SIG-M5 (cell line): Measurements from ENCODE around the gene TTC39C.

Experiments used
- DNase-seq: peaks from one replicate; lab custom pipeline; 2025; lab: John Stamatoyannopoulos, UW

Gene TTC39C

DNA sequence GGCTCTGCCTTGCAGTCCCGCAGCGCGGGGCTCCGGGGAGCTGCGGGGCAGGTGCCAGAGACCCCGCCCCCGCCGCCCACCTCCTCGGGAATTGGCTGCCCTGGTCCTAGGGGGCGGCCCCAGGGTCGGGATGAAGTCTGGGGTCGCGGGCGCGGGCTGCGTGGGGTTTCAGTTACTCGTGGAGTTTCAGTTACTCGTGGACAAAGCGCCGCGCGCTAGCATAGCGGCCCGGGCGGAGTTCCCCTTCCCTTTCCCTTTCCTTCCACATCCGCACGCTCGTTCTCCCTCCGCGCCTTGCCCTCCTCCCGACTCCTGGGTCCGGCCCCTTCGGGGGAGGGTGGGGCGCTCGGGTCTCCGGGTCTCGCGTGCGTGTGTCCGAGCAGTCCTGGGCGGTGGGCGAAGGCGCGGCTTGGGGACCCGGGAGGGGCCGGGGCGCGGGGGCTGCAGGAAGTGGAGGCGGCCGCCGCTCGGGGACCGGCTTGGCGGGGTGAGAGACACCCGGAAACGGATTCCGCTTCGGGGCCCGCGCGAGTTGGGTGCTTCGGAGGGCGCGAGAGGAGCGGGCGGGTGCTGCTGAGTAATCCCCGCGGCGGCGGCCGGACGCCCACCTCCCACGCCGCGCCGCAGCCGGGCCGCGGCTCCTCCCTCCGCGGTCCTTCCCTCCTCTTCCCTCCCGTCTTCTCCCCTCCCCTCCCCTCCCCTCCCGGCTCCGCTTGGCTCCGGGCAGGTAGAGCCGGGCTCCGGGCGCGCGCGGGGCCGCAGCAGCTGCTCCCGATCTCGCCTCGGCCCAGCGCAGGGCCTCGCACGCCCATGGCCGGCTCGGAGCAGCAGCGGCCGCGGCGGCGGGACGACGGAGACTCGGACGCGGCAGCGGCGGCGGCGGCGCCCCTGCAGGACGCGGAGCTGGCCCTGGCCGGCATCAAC, at the start of gene TTC39C:
Gene TTC39C (plus strand): TSS at position 693 of the 924 bp plus-strand sequence. CDS start 118 bp downstream, at position 811.
- peak; percentile 12 for DNase-seq

DNA sequence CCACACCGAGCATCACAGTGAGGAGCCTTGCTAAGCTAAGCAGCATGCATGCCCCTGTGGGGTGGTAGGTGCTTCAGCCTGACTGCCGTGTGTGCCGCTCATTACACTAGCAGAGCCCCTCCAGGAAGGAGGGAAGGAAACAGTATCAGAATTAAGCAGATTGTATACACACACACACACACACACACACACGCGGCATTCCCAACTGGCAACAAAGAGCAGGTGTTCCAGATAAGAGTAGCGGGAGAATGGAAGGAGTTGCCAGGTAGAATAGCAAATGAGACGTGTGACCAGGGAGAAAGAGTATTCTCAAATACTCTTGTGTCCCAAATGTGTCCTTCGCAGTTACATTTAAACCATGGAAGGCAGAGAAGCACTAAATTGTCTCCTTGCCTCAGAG, 47.6 kb upstream of the TTC39C start:
- DNase-seq = no peak

DNA sequence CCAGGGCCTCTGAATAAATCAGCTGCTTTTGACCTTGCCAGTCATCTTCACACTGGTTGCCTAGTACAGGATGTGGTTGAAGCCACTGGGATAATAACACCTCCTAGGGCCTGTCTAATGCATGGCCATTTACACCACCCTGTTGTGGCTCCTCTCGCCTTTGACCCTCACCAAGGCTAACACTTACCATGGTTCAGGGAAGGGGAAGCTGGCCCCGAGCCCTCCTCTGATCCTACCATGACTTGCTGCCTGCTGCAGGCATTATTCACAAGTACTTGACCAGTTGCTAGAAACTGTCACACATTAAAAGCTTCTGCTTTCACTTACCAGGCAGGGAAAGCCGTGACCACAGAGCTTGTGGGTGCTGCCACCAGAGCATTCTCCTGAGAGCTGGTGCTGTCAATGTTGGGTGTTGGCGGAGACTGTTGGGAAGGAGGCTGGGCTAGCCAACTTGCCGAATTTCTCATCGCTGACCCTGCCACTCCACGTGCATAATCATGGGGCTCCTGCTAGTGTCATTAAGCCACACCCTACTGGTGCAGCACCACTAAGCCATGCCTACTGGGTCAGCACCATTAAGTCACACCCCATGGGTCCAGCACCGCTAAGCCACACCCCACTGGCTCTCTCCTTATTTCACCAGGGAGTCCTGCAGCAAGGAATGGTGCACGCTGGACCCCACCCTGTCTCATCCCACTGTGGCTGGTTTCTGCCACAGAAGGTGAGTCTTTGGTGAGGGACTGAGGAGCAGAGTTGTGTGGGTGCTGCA, 47.0 kb upstream of the TTC39C start:
- no peak for DNase-seq

DNA sequence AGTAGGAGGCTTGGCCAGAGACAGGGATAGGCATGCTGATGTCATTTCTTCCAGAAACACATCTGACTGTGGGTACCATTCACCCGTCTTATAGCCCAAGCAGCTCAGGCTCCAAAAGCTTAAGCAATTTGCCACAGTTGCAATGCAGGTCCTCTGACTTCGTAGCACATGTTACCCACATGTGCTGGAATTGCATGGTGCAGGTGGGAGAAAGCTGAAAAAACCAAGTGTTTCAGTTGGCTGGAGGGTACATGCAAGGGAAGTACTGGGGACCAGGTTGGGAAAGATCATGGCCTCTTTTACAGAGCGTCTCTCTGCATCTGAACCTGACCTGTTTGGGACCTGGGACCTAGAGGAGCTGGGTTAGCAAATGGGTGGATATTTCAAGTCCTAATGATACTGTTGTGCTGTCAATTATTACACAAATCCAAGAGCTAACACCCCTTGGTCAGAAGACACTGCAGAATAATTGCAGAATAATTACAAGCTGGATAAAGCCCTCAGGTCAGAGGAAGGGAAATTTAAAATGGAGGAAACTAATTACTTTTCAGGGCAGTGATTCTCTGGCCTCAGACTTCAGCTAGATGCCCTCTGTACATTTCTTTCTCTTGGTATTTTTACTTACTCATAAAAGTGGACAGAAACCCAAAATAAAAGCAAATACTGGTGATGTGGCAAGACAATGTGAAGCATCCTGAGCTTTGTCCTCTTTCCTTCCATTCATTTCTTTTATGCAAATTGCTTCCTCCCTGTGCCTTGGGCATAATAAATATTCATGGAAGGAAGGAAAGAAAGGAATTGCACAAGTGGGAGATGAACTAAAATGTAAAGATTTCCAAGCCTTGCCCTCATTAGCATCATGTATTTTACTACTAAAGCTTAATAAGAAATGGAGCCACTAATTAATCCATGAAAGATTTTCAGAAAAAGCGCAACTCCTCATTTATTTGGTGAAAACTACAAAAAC, 45.6 kb upstream of the TTC39C start:
- no peak for DNase-seq

DNA sequence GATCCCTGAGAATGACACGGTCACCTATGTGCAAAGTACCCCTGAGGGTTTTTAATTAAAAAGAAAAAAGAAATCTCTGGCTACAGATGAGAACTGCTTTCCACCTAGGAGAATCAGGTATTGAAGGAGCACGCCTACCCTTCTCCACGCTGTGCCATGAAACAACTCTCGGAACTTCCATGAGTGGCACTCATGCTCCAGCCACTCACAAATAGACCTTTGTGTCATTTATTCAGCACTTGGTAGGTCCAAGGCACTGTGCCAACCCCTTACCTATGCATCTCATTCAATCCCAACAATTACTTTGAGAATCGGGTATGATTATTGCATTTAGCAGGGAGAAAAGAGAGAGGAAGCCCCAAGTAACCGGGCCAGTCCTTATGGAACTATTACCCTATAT, 44.9 kb upstream of the TTC39C start:
- no peak for DNase-seq

DNA sequence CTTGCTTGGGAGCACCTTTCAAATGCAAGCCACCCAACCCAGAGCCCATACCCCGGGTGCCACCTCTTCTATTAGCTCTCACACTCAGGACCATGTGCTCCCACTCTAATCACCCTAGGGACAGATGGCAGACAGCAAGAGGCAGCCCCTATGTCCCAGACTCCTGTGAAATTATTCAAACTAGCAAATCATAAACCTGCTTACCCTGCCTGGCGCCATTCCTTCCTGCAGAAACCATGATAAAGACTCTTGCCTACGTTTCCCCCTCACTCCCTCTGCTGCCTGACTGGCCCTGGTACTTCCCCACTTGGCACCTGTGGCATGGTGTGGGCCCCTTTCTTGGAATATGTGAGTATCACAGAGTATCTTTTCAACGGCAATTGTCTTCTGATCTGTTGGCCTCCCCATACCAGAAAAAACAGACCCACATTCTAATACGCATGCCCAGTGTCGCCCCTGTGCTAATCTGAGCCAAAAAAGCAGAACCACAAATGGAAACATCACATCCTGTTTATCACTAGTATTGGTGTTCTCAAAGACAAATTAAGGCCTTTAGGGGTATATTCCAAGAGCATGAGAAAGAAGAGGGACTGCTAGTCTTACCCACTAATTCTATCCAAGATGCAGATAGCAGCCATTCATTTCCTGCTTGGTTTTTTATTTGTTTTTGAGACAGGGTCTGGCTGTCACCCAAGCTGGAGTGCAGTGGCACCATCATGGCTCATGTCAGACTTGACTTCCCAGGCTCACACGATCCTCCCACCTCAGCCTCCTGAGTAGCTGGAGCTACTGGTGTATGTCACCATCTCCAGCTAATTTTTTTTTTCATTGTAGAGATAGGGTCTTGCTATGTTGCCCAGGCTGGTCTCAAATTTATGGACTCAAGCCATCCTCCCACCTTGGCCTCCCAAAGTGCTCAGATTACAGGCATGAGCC, 44.1 kb upstream of the TTC39C start:
- DNase-seq = no peak

DNA sequence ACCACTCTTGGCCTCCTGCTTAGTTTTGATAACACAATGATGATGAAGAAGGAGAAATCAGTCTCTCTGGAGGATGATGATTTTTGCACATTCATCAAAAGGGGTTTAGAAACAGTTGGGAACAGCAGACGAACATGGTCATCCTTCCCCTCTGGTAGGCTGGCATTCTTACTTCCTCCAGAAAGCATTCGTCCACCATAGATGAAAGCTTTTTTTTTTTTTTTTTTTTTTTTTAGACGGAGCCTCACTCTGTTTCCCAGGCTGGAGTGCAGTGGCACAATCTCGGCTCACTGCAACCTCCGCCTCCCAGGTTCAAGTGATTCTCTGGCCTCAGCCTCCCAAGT, 43.5 kb upstream of the TTC39C start:
- DNase-seq = no peak

DNA sequence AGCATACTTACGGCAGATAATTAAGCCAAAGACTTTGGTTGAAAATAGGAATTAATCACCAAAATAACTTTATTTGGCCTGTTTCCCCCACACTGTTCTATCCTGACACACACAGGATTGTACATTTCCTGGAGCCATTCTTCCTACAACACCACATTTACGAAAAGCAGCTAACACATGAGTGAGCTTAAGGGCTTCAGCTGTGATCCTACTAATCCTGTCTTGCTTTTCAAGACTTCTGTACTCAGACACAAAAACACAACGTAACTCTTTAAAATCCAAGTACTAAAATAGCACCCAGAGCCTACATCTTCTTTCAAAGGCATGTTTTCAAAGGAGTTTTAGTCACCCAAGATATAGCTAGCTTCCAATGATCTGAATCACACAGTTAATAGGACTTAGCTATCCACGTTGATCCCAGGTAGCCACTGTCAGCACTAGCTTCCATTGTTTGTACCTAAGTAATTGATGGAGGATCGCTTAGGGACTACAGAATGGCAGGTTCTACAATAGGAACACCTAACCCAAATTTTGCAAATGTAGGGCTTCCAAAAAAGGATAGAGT, 42.8 kb upstream of the TTC39C start:
- DNase-seq = no peak

DNA sequence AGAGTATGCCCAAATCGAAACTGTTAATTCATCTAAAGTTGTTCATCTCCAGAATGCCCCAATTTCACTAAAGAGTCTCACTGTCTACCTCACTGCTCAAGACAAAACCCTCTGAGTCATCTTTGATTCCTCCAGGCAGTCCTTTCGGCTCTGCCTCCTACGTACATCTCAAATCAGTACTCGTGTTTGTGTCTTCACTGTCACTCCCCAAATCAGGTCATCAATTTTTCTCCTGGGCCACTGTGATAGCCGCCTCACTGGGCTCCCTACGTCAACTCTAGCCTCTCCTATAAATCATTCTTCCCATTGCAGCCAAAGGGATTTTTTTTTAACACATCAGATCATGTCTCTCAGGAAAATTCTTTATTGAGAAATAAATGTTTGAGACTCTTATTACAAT, 42.1 kb upstream of the TTC39C start:
- no peak for DNase-seq

DNA sequence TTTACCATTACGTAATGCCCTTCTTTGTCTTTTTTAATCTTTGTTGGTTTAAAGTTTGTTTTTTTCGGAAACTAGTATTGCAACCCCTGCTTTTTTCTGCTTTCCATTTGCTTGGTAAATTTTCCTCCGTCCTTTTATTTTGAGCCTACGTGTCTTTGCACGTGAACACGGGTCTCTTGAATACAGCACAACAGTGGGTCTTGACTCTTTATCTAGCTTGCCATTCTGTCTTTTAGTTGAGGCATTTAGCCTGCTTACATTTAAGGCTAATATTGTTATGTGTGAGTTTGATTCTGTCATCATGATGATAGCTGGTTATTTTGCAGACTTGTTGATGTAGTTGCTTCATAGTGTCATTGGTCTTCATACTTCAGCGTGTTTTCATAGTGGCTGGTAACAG, 37.5 kb upstream of the TTC39C start:
- DNase-seq = no peak

DNA sequence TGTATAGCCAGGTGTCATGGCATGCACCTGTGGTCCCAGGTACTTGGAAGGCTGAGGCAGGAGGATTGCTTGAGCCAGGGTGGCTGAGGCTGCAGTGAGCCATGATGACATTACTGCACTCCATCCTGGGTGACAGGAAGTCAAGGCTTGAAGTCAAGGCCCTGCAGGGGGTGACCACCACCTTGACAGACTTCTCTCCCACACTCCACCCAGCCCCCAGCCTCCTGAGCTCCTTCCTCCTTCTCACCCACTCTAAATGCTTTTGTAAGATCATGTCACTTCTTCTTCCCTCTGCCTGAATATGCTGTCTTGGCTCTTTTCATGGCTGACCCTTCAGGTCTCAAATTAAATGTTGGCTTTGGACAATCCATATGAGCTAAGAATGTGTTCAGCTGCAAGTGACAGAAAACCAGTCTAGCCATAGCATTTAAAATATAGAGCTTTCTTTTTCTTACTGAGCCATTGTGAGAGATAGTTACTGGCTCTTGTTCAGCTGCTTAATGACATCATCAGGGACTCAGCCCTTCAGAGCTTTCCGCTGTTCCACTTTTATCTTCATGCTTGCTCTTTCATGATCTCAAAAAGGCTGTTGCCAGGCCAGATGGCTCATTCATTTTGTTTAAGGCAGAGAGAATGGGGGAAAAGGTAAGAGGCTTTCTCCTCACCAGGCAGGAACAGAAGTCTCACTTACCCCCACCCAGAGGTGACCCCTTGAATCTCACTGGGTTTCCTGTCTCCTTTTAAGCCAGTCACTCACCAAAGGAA, 36.7 kb upstream of the TTC39C start:
- DNase-seq = no peak

DNA sequence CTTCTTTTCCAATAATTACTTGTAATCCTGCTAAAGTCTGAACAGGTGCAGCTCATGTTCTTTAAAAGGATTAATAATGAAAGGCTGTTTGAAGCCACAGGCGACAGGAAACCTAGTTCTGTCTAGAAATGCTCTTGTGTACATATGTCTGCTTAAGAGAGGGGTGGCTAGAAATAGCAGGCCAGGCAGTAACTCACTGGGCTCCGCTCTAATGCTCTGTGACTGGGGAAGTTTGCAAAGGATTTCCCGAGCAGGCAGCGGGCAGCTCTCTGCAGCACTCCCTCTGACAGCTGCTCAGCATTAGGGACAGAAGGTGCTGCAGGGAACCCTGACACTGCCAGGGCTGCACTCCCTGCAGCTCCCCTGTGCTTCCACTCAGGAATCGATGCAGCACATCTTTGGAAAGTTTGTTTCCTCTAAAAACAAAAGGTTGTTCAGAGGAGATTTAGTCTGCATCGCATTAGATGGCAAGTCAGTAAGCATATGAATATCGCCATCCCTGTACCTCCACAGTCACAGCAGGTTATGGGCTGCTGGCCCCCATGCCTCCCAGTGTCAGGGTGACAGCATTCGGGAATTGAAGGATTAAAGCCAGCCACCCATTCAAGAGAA, 33.1 kb upstream of the TTC39C start:
- no peak for DNase-seq

DNA sequence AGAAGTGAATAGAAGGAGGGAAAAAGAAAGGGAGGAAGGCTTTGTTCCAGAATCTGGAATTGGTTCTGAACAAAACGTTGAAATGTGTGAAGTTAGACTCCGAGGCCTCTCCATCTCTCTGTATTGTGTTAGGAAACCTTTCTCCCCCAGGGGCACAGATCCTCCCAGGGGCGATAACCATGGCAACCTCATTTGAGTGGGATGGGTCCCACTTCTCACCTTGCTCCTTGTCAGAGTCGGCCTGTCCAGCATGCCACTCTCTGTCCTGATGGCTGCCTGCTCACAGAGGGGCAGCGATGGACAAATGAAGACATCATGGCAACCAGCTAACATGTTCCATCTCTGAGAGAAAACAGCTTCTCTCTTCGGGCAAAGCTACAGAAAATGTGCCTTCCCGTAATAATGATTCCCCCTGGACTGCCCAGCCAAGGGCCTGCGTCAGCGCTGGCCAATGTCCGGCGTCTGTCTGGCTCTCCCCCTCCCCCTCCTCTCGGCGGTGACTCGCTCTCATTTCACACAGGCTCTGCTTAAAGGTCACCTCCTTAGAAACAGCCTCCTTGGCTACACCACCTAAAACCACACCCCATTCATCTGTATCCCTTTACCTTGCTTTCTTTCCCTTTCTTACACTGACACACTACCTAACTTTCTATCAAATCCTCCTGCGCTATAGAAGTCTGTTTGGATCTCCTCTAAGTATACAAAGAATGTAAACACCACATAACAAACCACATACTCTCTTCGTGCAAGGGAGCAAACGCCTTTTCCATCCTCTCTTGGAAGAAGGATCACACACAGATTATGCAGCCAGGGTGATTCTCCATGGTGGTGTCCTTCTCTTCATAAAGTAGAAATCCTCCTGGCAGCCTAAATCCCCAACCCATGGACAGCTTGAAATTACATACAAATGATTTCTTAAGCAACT, 32.1 kb upstream of the TTC39C start:
- DNase-seq = no peak

DNA sequence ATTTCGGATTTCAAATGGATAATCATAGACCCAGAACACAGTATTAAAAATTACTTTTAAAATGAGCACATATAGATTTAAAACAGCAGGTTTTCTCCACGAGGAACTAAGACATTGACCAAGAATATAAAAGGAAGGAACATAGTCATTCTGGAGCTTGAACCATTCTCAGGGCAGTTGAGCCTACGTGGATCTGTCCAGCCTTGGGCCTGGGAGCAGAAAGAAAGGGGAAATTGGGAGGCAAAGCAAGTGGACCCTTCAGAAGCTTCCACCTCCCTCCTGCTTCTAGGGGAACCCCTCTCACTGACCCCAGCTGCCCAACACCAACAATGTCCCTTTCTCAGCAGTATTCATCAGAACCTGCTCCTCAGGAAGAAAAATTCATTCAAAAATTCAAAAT, 31.4 kb upstream of the TTC39C start:
- no peak for DNase-seq

DNA sequence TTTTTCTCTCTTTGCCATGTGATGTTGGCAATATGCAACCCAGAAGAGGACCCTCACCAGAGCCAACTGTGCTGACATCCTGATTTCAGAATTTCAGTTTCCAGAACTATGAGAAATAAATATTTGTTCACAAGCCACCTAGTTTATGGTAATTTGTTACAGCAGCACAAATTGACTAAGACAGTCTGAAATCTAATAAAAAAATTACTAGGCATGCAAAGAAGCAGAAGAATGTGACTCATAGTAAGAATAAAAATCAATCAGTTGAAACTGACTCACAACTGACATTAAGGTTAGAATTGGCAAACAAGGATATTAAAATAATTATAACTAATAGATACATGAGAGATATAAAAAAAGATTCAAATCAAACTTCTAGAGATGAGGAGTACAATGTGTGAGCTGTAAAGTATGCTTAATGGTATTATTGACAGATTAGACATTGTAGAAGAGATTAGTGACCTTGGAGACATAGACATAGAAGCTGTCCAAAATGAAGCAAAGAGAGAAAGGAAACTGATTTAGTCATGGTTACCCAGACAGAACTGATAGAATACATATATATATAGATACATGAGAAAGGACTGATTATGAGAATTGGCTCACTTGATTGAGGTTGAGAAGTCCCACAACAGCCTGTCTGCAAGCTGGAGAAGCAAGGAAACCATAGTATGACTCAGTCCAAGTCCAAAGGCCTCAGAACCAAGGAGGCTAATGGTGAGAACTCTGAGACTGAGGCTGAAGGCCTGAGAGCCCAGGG, 27.8 kb upstream of the TTC39C start:
- no peak for DNase-seq

DNA sequence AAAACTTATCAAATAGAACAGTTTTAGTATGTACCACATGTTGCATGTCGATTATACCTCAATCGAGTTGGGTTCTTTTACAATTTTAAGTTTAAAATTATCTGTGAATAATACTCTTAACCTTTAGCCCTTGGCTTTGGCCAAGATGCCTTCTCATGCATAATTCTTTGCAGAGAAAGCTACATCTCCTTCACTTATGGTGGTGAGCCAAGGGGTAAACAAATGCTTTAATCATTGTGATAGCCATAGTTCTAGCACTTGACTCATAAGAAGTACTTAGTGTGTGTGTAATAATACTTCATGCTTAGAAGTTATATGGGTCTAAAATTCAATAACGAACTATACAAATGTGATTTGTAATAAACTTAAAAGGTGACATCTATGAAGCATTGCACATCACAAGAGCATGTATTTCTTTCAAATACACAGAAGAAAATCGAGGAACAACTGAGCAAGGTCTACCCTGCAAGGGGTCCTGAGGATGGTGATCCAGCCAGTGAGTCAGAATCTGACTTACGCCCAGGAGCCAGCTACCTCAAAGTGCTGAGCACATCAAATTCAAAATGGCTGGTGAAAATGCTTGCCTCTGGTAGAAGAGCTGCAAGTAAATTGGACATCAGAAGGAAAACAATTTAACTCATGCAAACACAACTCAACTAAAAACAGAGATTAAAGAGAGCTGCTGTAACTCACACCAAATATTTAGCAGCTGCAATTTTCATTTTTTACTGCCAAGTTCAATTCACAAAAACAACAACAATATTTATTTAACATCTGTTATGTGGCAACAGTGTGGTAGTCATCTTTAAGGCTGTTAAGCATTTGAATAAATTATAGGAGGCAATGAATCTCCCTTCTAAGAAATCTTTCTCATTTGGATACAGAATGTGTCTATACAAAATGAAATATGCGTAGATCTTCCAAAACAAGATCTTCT, 23.8 kb upstream of the TTC39C start:
- DNase-seq = no peak
